RCC 7860 (cell line): ENCODE data around the gene TGOLN2.

ENCODE experiments used
- DNase-seq: peaks from one replicate; pipeline ENCODE4 v3.0.0-alpha.2; 2015; ENCODE audit warnings: low spot score
- FAIRE-seq: peaks from 2 replicates; lab custom pipeline; 2012; peaks lifted over from hg19 to GRCh38; lab: Jason Lieb, UNC

The TGOLN2 gene

DNA sequence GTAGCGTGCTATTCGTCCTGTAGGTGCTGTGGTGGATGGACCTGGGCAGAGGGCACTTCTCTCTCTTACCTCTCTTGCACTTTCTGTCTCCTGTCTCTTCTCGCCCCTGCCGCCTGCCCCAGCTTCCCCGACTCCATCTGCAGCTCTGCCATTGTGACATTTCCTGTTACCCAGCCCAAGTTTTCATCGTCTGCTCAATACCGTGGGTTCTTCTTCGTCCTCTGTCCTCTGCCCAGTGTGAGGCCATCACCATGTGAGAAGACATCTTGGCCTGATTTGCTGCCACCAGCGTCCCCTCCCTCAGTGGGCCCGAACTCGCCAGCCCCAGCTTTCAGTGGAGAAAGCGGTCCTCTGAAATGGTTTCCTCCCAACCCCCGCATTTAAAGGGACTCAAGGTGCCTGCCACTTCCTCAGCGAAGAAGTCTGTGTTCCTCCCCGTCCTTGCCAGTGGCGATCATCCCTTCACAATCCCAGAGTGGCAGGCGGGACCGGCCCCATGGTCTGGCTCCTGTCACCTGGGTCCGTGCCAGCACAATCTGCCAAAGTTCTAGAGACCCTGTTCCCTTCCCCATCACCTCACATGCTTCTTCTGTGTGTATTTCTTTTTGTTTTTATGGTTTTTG lies 18.0 kb downstream of the TGOLN2 start:
- DNase-seq: no peak
- FAIRE-seq: no peak

DNA sequence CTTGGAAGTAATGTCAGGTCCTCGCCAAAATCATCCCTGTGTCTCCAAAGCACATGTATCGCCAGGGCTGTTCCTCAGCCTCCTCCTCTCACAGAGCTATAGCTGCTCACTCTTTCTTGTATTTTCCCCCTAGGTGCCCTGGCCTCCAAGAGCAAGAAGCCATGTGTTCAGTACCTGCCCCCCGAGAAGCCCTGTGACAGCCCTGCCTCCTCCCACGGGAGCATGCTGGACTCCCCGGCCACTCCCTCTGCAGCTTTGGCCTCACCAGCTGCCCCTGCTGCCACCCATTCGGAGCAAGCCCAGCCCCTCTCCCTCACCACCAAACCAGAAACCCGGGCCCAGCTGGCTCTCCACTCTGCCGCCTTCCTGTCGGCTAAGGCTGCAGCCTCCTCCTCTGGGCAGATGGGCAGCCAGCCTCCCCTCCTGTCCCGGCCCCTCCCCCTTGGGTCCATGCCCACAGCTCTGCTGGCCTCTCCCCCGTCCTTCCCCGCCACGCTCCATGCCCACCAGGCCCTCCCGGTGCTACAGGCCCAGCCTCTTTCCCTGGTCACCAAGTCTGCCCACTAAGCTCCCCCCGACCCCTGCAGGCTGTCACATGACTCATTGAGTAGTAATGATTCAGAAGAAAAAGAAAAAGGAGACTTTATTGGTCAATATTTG lies 18.8 kb downstream of the TGOLN2 start:
- FAIRE-seq (peak; percentile 93), DNase-seq (peak; percentile 96)

DNA sequence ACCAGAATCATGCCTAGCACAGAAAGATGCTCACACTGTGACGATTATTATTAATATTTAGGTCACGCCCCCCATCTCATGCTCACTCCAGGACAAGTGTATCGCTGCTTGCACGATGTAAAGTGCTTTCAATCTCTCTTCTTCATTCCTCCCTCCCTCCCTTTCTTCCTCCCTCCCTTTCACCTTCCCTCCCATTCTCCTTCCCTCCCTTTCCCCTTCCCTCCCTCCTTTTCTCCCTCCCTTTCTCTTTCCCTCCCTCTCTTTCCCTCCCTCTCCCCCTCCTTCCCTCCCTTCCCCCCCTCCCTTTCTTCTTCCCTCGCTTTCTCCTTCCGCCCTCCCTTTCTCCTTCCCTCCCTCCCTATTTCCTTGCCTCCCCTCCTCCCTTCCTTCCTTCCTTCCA lies 19.6 kb downstream of the TGOLN2 start:
- no peak for DNase-seq

DNA sequence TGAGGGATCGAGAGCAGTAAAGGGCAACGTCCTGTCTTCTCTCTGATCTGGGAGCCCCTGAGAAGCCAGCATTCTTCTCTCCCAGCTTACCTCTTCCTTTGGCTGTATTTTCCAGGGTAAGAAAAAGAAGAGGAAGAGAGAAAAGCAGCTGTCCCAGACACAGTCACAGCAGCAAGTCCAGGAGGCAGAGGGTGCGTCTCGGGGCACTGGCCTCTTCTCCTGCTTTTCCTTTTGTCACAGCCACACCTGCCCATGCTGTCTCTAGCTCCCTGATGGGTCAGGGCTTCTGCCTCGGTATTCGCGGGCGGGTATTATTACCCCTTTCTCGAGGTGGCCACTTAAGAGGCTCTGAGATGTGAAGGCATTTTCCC lies 20.3 kb downstream of the TGOLN2 start:
- FAIRE-seq: no peak

More for the DNA sequence above, 19.6 kb downstream of the TGOLN2 start:
- no peak for FAIRE-seq

DNA sequence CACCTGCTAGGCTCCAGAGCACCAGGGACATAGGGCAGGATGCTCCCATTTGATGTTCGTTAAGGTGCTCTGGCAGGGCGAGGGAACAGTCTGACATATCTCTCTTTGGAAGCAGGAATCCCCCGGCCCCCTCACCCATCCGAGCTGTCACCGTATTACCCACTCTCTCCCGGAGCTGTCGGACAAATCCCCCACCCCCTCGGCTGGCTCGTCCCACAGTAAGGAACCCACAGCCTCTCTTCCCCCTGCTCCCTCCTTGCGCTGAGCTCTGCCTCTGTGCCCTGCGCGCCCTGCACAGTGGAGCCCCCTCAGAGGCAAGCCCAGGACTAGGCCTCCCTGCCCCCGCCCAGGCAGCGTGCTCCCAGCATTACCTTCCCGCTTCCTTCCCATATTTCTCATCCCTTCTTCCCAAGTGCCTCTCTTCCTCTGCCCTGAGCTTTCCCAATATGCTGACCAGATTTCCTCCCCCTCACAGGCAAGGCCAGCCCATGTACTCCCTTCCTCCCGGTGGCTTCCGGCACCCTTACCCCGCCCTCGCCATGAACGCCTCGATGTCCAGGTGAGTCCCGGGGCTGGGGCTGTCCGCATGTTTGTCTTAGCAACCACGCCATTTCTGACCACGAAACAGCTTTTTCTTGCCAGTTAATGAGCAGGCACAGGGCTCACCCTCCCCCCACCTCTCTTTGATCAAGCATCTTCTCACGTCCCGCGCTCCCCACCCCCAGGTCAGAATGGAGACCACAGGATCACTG lies 23.8 kb downstream of the TGOLN2 start:
- no peak for FAIRE-seq
- DNase-seq: no peak

More for the DNA sequence above, 20.3 kb downstream of the TGOLN2 start:
- DNase-seq: no peak

DNA sequence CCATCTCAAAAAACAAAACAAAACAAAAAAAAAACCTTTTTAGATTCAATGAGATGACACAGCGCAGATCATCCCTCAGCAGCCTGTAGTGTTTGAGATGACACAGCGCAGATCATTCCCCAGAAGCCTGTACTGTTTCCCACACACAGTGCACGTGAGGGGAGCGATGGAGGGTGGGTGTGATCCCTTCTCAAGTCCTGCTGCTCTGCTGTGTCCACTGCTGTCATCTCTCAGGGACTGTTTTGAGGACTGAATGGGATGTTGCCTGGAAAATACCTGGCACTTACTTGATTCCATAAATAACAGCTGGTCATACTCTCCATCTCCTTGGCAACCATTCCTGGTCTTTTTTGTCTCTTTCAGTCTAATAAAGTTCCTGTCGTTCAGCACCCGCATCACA lies 25.7 kb downstream of the TGOLN2 start:
- FAIRE-seq (no peak), DNase-seq (no peak)

DNA sequence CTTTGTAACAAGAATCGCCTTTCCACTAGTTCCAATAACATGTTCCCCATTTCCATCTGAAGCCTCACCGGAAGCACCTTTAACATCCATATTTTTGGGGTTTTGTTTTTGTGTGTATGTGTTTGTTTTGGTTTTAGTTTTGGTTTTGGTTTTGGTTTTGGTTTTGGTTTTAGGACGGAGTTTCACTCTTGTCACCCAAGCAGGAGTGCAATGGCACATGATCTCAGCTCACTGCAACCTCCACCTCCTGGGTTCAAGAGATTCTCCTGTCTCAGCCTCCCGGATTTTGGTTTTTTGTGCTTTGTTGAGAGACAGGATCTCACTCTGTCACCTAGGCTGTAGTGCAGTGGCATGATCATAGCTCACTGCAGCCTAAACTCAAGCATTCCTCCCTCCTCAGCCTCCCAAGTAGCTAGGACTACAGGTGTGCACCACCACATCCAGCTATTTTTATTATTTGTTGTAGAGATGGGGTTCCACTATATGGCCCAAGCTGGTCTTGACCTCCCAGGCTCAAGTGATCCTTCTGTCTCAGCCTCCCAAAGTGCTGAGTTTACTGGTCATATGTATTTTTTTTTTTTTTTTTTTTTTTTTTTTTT lies 36.3 kb downstream of the TGOLN2 start:
- no peak for DNase-seq
- FAIRE-seq: no peak

DNA sequence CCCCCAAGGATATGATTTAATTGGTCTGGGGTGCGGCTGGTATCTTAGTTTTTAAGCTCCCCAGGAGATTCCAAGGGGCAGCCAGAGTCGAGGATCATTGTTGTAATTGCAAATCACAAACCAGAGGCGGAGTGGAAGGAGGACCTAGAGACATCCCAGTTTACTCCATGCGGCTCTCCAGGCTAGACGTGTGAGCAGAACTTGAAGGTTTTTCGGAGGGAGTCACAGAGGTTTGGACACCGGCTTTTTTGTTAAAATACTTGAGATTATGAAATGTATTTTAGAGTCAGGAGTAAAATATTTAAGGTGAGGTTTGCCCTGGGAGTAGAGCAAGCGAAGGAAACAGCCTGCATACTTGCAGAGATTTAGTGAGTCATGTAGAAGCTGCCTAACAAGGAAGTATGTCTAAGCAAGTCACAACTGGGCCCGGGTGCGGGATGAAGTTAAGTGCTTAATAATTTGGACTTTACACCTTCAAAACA lies 39.5 kb downstream of the TGOLN2 start:
- peak; percentile 24 for FAIRE-seq
- DNase-seq: peak; percentile 59

DNA sequence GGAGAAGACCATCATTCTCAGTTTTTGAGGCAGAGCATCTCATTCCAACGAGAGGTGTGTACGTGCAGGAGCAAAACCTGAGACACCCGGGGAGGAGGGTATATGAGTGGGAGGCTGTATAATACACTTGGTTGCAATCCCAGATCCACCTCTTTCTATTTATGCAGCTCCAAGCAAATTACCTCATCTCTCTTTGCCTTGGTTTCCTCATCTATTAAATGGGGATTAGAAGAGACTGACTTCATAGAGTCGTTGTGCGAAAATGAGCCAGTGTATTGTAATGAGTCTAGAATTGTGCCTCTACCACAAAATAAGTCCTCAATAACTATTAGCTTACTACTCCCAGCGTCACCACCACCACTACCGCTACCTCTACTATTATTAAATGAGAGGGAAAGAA lies 40.1 kb downstream of the TGOLN2 start:
- no peak for FAIRE-seq
- DNase-seq: no peak

DNA sequence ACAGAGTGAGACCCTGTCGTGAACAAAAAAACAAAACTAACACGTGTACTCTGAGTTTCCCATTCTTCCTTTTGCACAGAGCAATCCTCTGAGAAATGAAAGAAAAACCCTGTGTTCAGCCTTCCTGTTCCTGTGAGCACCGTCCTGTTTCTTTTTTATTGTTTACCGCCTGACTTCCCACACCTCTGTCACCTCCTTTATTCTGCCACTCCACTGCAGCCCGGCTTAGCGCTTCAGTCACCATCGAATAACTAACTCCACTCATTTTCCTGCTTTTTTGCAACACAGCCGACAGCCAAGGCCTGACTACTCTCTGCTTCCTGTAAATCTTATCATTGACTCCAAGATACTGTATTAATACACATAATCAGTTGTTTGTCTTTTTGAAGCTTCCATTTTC lies 40.9 kb downstream of the TGOLN2 start:
- no peak for FAIRE-seq

DNA sequence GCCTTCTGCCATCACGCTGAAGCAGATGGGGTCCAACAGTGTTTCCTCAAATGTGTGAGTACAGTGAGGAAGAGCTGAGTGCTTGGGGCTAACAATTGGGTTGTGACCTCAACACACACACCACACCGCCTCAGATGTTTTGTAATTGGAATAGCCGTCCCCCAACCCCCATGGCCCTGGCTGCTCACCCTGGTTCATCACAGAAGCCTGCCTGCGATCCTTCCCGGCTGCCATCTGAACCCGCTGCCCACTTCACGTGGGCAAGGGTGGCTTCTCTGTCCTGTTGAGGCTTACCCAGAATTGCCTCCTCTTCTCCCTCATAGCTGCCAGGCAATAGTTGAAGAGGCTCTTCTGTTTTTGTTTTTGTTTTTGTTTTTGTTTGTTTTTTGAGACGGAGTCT lies 44.1 kb downstream of the TGOLN2 start:
- DNase-seq (no peak), FAIRE-seq (no peak)

More for the DNA sequence above, 40.9 kb downstream of the TGOLN2 start:
- no peak for DNase-seq

DNA sequence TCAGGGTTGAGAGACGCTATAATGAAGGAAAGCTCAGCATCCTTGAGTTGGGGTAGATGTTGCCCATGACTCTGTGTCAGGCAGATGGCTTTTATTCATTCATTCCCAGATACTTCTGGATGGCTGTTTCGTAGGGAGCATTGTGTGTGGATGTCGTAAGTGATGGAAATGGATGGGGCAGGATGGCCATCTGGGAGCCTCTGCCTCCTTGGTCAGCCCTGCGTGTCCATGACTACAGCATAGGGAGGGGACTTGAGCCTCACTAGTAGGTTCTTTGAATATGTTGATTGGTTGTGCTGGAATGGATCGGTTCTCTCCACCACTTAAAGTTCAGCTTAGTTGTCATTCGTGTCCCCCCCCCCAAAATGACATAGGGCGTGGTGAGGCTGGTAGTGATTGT lies 44.9 kb downstream of the TGOLN2 start:
- no peak for FAIRE-seq
- no peak for DNase-seq

DNA sequence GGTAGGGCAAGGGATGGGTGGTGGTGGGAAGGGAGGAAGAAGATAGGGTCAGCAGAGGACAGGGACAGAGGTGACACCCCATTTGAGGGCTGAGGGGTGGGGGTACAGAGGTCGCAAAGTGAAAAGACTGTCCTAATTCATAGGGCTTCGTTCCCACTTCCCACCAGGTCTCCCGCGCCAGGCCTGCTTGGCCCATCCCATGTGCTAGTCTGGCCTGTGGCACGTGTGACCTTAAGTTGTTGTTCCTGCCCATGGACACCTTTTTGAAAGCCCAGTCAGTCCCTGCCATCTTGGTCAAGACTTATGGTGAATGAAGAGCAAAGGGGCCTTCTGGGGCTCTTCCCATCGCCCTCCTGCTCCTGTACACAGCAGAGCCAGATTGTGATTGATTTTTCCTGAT lies 46.2 kb downstream of the TGOLN2 start:
- no peak for FAIRE-seq
- DNase-seq: no peak

DNA sequence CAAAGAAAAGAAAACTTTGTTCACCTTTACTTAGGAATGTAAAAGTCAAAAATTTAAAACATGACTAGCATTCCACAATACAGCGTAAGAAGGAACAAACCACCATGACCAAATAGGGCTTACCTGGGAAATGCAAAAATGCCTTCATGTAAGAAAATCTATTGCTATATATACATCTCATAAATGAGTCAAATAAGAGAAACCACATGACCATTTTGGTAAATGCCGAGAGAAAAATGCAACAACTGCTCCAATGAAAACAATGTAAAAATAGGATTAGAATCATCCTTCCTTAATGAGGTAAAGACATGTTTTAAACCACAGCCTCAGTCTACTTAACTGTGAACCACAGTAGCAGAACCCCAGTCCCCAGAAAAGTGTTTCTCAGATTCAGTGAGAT lies 49.4 kb downstream of the TGOLN2 start:
- FAIRE-seq (no peak), DNase-seq (no peak)

DNA sequence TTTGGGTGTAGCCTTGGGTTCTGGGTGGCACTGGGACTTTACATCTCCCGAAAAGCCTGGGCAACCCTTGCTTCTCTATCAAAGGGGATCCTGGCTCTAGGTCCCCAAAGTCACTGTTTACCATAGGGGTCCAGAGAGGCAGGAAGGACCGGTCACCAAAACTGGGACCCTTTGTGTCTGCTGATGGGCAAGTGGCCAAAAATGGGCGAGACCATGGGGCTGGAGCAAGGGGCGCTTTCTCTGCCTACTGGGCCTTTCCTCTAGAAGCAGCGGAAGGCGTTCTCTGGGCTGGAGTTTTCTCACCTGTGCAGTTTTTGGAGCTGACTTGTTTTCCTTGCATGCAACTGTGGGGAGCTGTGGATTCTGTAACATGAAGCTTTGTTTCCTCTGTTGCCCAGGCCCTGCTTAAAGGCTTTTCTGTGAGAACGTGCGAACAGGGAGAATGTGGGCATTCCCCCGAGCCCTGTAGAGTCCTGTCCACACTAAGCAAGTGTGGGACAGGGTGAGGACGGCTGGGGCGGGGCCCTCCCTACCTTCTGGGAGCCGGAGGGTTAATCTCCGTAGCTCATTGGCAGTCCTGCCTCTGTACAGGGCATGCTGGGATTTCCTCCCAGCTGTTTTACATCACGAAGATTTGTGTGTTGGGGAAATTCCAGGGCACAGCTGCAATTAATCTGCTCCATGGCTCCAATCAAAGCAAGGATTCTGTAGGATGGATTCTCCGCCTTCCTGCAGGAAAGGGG lies 50.2 kb downstream of the TGOLN2 start:
- FAIRE-seq (no peak), DNase-seq (no peak)

DNA sequence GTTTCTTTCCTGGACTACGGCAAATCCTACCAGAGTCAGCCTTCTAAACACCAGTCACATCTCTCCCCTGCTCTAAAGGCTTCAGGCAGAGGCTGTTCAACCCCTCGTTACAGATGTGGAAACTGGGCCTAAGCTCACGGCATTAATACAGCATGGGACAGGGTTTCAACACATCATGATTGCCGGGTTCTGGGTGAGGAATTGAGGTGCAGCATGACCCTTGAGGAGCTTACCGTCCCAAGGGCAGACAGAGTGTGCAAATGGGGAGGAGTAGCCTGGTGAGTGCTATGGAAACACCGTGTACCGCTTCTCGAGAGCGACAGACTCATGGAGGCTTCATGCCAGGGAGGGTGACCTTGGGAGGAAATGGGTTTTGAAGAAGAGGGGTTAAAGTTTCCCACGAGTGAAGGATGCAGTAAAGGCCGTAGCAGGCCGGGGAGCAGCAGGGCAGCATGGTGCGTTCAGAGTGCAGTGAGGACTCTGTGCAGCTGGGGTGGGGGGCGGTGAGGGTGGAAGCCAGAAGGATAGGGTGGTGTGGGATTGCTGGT lies 51.1 kb downstream of the TGOLN2 start:
- DNase-seq (no peak), FAIRE-seq (no peak)

DNA sequence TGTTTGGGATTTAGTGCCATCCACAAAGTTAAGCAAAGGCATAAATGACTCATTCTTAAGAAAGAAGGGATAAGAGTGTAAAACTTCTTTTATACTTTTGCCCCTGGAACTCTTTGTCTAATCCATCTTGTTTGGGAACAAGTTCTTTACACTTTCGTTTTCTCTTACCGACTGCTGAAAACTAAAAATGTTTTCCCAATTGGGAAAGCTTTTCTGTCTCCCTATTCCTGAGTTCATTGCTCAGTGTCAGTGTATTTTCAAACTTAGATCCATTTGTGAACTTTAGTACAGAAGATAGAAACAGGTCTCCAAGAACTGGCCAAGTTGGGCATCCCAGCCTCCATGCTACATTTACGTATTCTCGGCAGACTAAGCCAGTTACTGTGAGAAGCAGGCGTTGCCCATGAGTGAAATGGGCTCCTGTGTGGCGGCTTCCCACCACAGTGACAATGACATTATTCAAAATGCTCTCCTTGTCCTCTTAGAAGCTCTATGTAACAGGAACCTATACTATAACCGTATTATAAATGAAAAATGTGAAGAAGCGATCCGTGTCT lies 51.7 kb downstream of the TGOLN2 start:
- DNase-seq (no peak), FAIRE-seq (no peak)

DNA sequence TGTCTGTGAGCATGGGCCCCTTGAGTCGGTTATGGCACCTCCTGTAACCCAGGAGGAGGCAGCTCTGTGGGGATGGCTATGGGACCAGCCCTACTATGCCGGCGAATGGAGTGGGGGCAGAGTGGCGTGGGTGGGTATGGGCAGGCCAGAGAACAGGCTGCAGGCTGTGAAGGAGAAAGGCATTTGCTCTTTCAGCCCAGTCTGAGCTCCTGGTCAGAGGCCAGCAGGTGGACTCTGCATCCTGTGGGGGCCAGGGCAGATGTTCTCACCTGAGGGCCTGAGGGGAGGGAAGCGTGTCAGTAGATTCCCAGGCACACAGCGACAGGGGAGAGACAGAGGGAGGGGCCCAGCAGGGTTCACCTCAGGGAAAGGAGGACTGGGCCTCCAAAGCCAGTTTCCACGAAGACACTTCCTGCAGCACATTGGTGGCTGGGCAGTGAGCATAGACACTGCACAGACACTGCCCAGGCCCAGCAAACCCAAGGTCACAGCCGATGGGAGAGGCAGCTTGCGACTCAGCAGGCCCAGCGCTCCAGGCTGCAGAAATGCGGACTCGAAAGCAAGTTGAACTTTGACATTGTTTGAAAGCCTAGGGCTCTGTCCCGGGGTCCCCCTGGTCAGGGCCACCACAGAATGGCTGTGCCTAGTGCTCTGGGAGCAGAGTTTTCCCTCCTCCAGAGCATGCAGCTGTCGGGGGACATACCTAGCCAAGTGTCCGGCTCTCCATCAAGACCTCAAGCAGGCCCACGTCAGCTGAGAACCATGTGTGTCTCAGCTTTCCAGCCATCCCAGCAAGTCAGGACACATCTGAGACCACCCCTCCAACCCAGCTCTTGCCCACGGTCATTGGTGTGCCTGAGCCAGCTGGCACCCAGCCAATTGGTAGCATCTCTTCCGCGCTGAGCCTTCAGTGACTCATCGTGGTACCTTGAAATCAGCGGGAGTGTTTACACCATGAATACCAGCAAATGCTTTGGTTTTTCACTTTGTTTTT lies 53.8 kb downstream of the TGOLN2 start:
- peak; percentile 38 for DNase-seq
- FAIRE-seq: no peak

DNA sequence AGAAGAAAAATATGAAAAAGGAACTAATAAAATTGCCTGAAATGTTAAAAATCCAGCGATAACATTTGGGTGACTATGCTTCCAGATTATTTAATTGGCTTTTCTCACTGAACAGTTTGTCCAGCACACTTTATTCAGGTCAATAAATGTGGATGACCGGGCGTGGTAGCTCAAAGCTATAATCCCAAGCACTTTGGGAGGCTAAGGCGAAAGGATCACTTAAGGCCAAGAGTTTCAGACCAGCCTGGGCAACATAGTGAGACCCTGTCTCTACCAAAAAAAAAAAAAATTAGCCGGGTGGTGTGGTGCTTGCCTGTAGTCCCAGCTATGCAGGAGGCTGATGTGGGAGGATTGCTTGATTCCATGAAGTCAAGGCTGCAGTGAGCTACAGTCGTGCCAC lies 55.4 kb downstream of the TGOLN2 start:
- no peak for DNase-seq
- no peak for FAIRE-seq
